HG03280 (cell line): ENCODE data around the gene MAP3K21.

Experiments
- ATAC-seq: cut with Tn5 transposase; IDR thresholded peaks from one replicate; pipeline ENCODE4 v1.9.1; 2021; ENCODE audit warnings: mild to moderate bottlenecking, moderate library complexity; ENCODE audit not compliant: unreplicated experiment

The MAP3K21 gene

GRCh38 chr1:233327651-233328141 lies at the start of gene MAP3K21:
Gene MAP3K21 (plus strand): TSS chr1:233327724. CDS start chr1:233328029, 305 bp downstream.
- ATAC-seq: peak; percentile 45

GRCh38 chr1:233278631-233279030 lies 48.9 kb upstream of the MAP3K21 start:
- no peak for ATAC-seq

- no peak for ATAC-seq
Measured at GRCh38 chr1:233279971-233280370, 47.6 kb upstream of the MAP3K21 start.

GRCh38 chr1:233281711-233282581 lies 45.6 kb upstream of the MAP3K21 start:
- ATAC-seq: peak; percentile 88

- ATAC-seq: no peak
Measured at GRCh38 chr1:233282582-233282886, 45.0 kb upstream of the MAP3K21 start.

- ATAC-seq: no peak
Measured at GRCh38 chr1:233289676-233290075, 37.8 kb upstream of the MAP3K21 start.

- ATAC-seq: no peak
Measured at GRCh38 chr1:233290396-233291034, 37.0 kb upstream of the MAP3K21 start.

GRCh38 chr1:233293556-233294446 lies 33.7 kb upstream of the MAP3K21 start:
- no peak for ATAC-seq

- ATAC-seq: peak; percentile 43
Measured at GRCh38 chr1:233294913-233295236, 32.6 kb upstream of the MAP3K21 start.

GRCh38 chr1:233295237-233295974 lies 32.1 kb upstream of the MAP3K21 start, which contains the start of gene PCNX2:
Gene PCNX2 (minus strand): TSS chr1:233295725. CDS start chr1:233295478, 247 bp downstream.
- peak; percentile 79 for ATAC-seq

GRCh38 chr1:233295975-233296322 lies 31.6 kb upstream of the MAP3K21 start:
- no peak for ATAC-seq

GRCh38 chr1:233299450-233299849 lies 28.1 kb upstream of the MAP3K21 start:
- no peak for ATAC-seq

GRCh38 chr1:233300326-233300725 lies 27.2 kb upstream of the MAP3K21 start:
- no peak for ATAC-seq

- ATAC-seq: no peak
Measured at GRCh38 chr1:233304489-233305102, 22.9 kb upstream of the MAP3K21 start.

GRCh38 chr1:233313434-233314155 lies 13.9 kb upstream of the MAP3K21 start:
- no peak for ATAC-seq

- no peak for ATAC-seq
Measured at GRCh38 chr1:233315718-233316301, 11.7 kb upstream of the MAP3K21 start.

- ATAC-seq: no peak
Measured at GRCh38 chr1:233316473-233316872, 11.1 kb upstream of the MAP3K21 start.

GRCh38 chr1:233319272-233319671 lies 8.3 kb upstream of the MAP3K21 start:
- no peak for ATAC-seq

GRCh38 chr1:233320023-233320422 lies 7.5 kb upstream of the MAP3K21 start:
- ATAC-seq: no peak
